Measurements from ENCODE around the gene ZNF584. TPM values are rescaled to one million over a fixed set of nuclear protein-coding genes. Genes with fewer than 3 reads are reported as not detected.
"Not testable (repeated sequence)": the region's sequence is repeated elsewhere in the genome, so short reads cannot be mapped to it uniquely, and the experiment has no call there.

The ZNF584 gene
- total RNA-seq, 1 donor from 2014 or later = 16.1 TPM

- DNase-seq; ATAC-seq (ENCODE audit: poor library complexity); intact Hi-C loops (cut with DNase I): not testable (repeated sequence)
These were observed 41.5 kb downstream of the ZNF584 start for GRCh38 chr19:58449980-58450379.

GRCh38 chr19:58450856-58451357 lies 42.5 kb downstream of the ZNF584 start:
- ATAC-seq (ENCODE audit: poor library complexity) (no peak), DNase-seq (no peak)
- intact Hi-C loops (cut with DNase I) = no loop called here

- DNase-seq = peak; percentile 99
- ATAC-seq (ENCODE audit: poor library complexity) = peak; percentile 99
- intact Hi-C loops (cut with DNase I) = no loop called here
These were observed 43.1 kb downstream of the ZNF584 start, which contains the start of gene ZNF324B for GRCh38 chr19:58451358-58452101. TSS of gene ZNF324B (plus strand) at chr19:58451622. CDS start at chr19:58453702, 2,080 bp downstream.

- DNase-seq = no peak
- intact Hi-C loops (cut with DNase I) = no loop called here
- ATAC-seq (ENCODE audit: poor library complexity) = no peak
These were observed 45.3 kb downstream of the ZNF584 start for GRCh38 chr19:58453743-58454142.

GRCh38 chr19:58455306-58455705 lies 46.9 kb downstream of the ZNF584 start:
- no peak for DNase-seq
- ATAC-seq (ENCODE audit: poor library complexity) = no peak
- intact Hi-C loops (cut with DNase I) = no loop called here

GRCh38 chr19:58456111-58456510 lies 47.7 kb downstream of the ZNF584 start:
- no peak for ATAC-seq (ENCODE audit: poor library complexity)
- intact Hi-C loops (cut with DNase I) = no loop called here
- no peak for DNase-seq

- no peak for DNase-seq
- no peak for ATAC-seq (ENCODE audit: poor library complexity)
- intact Hi-C loops (cut with DNase I) = no loop called here
These were observed 51.6 kb downstream of the ZNF584 start for GRCh38 chr19:58460039-58460438.

GRCh38 chr19:58466089-58466759 lies 57.8 kb downstream of the ZNF584 start:
- DNase-seq (no peak), ATAC-seq (ENCODE audit: poor library complexity) (peak; percentile 39)
- intact Hi-C loops (cut with DNase I) = no loop called here

GRCh38 chr19:58466760-58467589 lies 58.5 kb downstream of the ZNF584 start, which contains the start of gene ZNF324:
TSS of gene ZNF324 (plus strand) at chr19:58467080. CDS start at chr19:58469186, 2,106 bp downstream.
- ATAC-seq (ENCODE audit: poor library complexity) = peak; percentile 99

More at GRCh38 chr19:58466760-58467589, 58.5 kb downstream of the ZNF584 start, which contains the start of gene ZNF324:
- DNase-seq = peak; percentile 99
- intact Hi-C loops (cut with DNase I) = no loop called here

Small RNA genes lying within 50 kb of the gene (microRNA-seq; reads per million reads assigned to microRNA genes)
- not detected for gene MIR4754

Other genes with a start within 250 kb of the ZNF584 start
- 17.4 TPM for gene ZNF274, start 225.6 kb upstream of the ZNF584 start, total RNA-seq
- 24.9 TPM for gene ZNF544, start 179.7 kb upstream of the ZNF584 start, total RNA-seq
- 4.6 TPM for gene ZNF8, start 129.7 kb upstream of the ZNF584 start, total RNA-seq
- gene ERVK3-1, start 103.3 kb upstream of the ZNF584 start, total RNA-seq = 20.0 TPM
- 1.7 TPM for gene ZSCAN22, start 81.7 kb upstream of the ZNF584 start, total RNA-seq
- 4.1 TPM for gene A1BG, start 55.2 kb upstream of the ZNF584 start, total RNA-seq
- 0.30 TPM for gene ZNF497, start 45.9 kb upstream of the ZNF584 start, total RNA-seq
- 0.13 TPM for gene ZNF837, start 27.6 kb upstream of the ZNF584 start, total RNA-seq
- 481 TPM for gene RPS5, start 21.4 kb upstream of the ZNF584 start, total RNA-seq
- not detected for gene RNF225, start 13.0 kb upstream of the ZNF584 start, total RNA-seq
- 4.6 TPM for gene ZNF132, start 31.5 kb downstream of the ZNF584 start, total RNA-seq
- gene ZNF324B, start 43.0 kb downstream of the ZNF584 start, total RNA-seq = 2.6 TPM
- gene ZNF324, start 58.4 kb downstream of the ZNF584 start, total RNA-seq = 5.1 TPM
- gene ZNF446, start 67.7 kb downstream of the ZNF584 start, total RNA-seq = 4.6 TPM
- 3.8 TPM for gene SLC27A5, start 103.3 kb downstream of the ZNF584 start, total RNA-seq
- gene ZBTB45, start 111.2 kb downstream of the ZNF584 start, total RNA-seq = 7.9 TPM
- gene TRIM28, start 135.4 kb downstream of the ZNF584 start, total RNA-seq = 132 TPM
- 115 TPM for gene CHMP2A, start 146.5 kb downstream of the ZNF584 start, total RNA-seq
- 116 TPM for gene UBE2M, start 150.0 kb downstream of the ZNF584 start, total RNA-seq
- 9.2 TPM for gene MZF1, start 164.7 kb downstream of the ZNF584 start, total RNA-seq

Measured in Right ventricle myocardium superior (tissue), 1 donor.